ENCODE data around the gene SLC16A13. TPM values are rescaled to one million over a fixed set of nuclear protein-coding genes. Genes with fewer than 3 reads are reported as not detected.
A peak's percentile ranks its signal among the peaks of the same experiment; 100 is the strongest.
"Not testable (repeated sequence)": the region's sequence is repeated elsewhere in the genome, so short reads cannot be mapped to it uniquely, and the experiment has no call there.

Gene SLC16A13
- total RNA-seq, 1 donor from 2014 or later, result 1.5 TPM

DNA sequence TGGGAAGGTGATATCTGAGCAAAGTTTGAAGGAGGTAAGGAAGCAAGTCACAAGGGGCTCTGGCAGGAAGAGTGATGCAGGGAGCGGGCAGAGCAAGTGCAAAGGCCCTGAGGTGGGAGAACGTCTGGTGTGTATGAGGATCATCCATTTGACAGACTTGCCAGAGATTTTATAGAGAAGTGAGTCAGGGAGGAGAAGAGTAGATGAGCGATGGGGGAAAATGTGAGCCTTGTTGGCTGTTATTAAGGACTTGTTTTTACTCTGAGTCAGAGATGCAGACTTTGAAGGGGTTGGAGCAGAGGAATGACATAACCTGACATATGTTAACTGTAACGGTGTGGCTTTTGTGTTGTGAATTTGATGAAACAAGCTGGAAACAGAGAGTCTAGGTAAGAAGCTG is 47.8 kb downstream of the SLC16A13 start:
- DNase-seq (ENCODE audit: low spot score in 2 of 2), result peak in 1 of 2 donors; percentile 33
- no peaks in the 10 kb centered on the region for H3K27me3 ChIP-seq
- H3K4me1 ChIP-seq, result no peaks in the 10 kb centered on the region
- no peak overlapping the region for H3K27ac ChIP-seq
- intact Hi-C loops (cut with DNase I), result no loop called here
- H3K36me3 ChIP-seq, result no peaks in the 10 kb centered on the region
- TF ChIP-seq, protein P1, sequence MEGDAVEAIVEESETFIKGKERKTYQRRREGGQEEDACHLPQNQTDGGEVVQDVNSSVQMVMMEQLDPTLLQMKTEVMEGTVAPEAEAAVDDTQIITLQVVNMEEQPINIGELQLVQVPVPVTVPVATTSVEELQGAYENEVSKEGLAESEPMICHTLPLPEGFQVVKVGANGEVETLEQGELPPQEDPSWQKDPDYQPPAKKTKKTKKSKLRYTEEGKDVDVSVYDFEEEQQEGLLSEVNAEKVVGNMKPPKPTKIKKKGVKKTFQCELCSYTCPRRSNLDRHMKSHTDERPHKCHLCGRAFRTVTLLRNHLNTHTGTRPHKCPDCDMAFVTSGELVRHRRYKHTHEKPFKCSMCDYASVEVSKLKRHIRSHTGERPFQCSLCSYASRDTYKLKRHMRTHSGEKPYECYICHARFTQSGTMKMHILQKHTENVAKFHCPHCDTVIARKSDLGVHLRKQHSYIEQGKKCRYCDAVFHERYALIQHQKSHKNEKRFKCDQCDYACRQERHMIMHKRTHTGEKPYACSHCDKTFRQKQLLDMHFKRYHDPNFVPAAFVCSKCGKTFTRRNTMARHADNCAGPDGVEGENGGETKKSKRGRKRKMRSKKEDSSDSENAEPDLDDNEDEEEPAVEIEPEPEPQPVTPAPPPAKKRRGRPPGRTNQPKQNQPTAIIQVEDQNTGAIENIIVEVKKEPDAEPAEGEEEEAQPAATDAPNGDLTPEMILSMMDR (IDR thresholded peaks at IDR 0.05), result no peak
- no peaks in the 10 kb centered on the region for H3K9me3 ChIP-seq
- no peak overlapping the region for H3K4me3 ChIP-seq

DNA sequence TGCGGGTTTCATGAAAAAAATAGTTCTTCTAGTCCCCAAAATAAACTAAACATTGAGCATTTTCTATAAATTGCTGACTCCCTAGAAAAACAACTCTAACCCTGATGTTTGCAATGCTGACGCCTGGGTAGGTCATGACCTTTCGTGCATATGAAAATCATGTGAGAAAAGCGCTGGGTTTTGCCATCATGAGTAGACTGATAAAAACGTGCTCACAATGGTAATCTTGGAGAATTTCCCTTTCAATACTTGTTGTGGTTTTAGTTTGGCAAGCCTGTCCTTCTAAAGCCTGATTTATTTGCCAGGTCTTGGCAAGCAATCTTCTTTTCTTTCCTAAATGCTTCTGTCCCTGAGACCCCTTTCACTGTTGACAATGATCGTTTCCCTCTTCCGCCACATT is 48.3 kb downstream of the SLC16A13 start:
- intact Hi-C loops (cut with DNase I), result no loop called here
- Histone ChIP-seq H3K4me3 (no peak overlapping the region), H3K9me3 (no peaks in the 10 kb centered on the region), H3K27me3 (no peaks in the 10 kb centered on the region), H3K4me1 (no peaks in the 10 kb centered on the region), H3K36me3 (no peaks in the 10 kb centered on the region), H3K27ac (no peak overlapping the region)
- TF ChIP-seq, protein P1 (IDR thresholded peaks at IDR 0.05), result no peak
- DNase-seq (ENCODE audit: low spot score in 2 of 2), result peak in 1 of 2 donors; percentile 40

DNA sequence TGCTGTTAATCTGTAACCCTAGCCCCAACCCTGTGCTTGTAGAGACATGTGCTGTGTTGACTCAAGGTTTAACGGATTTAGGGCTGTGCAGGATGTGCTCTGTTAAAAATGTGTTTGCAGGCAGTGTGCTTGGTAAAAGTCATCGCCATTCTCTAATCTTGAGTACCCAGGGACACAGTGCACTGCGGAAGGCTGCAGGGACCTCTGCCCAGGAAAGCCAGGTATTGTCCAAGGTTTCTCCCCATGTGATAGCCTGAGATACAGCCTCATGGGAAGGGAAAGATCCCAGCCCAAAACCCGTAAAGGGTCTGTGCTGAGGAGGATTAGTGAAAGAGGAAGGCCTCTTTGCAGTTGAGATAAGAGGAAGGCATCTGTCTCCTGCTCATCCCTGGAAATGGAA is 52.6 kb downstream of the SLC16A13 start:
- H3K27me3 ChIP-seq; H3K36me3 ChIP-seq; H3K9me3 ChIP-seq; H3K4me3 ChIP-seq; H3K4me1 ChIP-seq; H3K27ac ChIP-seq; intact Hi-C loops (cut with DNase I): not testable (repeated sequence)
- peak in 1 of 2 donors; percentile 19 for DNase-seq (ENCODE audit: low spot score in 2 of 2)

DNA sequence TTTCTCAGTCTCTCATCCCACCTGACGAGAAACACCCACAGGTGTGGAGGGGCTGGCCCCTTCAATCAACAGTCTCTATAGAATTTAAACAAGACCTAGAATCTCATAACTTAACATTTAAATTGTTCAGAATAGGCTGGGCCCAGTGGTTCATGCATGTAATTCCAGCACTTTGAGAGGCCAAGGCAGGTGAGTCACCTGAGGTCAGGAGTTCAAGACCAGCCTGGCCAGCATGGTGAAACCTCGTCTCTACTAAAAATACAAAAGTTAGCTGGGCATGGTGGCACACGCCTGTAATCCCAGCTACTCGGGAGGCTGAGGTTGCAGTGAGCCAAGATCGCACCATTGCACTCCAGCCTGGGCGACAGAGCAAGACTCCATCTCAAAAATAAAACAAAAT is 53.8 kb downstream of the SLC16A13 start:
- H3K27ac ChIP-seq; H3K27me3 ChIP-seq; H3K36me3 ChIP-seq; DNase-seq (ENCODE audit: low spot score in 2 of 2); H3K9me3 ChIP-seq; intact Hi-C loops (cut with DNase I); H3K4me1 ChIP-seq; H3K4me3 ChIP-seq: not testable (repeated sequence)

Other genes starting within 250 kb of the SLC16A13 start
- gene TEKT1, start 204.3 kb upstream of the SLC16A13 start, total RNA-seq, result not detected
- not detected for gene ALOX12, start 40.0 kb upstream of the SLC16A13 start, total RNA-seq
- 156 TPM for gene RNASEK, start 23.4 kb upstream of the SLC16A13 start, total RNA-seq
- gene BCL6B, start 13.0 kb upstream of the SLC16A13 start, total RNA-seq, result 16.4 TPM
- gene SLC16A11, start 8.1 kb downstream of the SLC16A13 start, total RNA-seq, result not detected
- gene CLEC10A, start 44.2 kb downstream of the SLC16A13 start, total RNA-seq, result 29.8 TPM
- gene ASGR2, start 78.8 kb downstream of the SLC16A13 start, total RNA-seq, result not detected
- gene ASGR1, start 143.4 kb downstream of the SLC16A13 start, total RNA-seq, result 3.9 TPM
- 34.9 TPM for gene DLG4, start 183.8 kb downstream of the SLC16A13 start, total RNA-seq
- 1,048 TPM for gene ACADVL, start 183.9 kb downstream of the SLC16A13 start, total RNA-seq
- 17.2 TPM for gene DVL2, start 198.5 kb downstream of the SLC16A13 start, total RNA-seq
- gene PHF23, start 203.4 kb downstream of the SLC16A13 start, total RNA-seq, result 13.3 TPM
- 422 TPM for gene GABARAP, start 206.4 kb downstream of the SLC16A13 start, total RNA-seq
- 81.4 TPM for gene CTDNEP1, start 215.7 kb downstream of the SLC16A13 start, total RNA-seq
- gene ELP5, start 216.2 kb downstream of the SLC16A13 start, total RNA-seq, result 106 TPM
- not detected for gene CLDN7, start 226.5 kb downstream of the SLC16A13 start, total RNA-seq
- gene SLC2A4, start 245.7 kb downstream of the SLC16A13 start, total RNA-seq, result 4.9 TPM

Data from ascending aorta (tissue), 2 donors.